GM23248 (cell line): Measurements from ENCODE around the gene SPC25. TPM values are rescaled to one million over a fixed set of nuclear protein-coding genes. Genes with fewer than 3 reads are reported as not detected.

Experiments used
- DNase-seq: peaks from one replicate; pipeline ENCODE4 v3.0.0-alpha.2; 2015
- H2AFZ ChIP-seq: fragments of 200-600 bp; sonication (generic); 2 replicates; pipeline ENCODE4 v1.6.1; 2016; ENCODE audit warnings: antibody characterized with exemption
- H3F3A ChIP-seq: fragments of 200-600 bp; sonication (generic); 2 replicates; pipeline ENCODE4 v1.6.1; 2016; ENCODE audit warnings: mild to moderate bottlenecking, antibody characterized with exemption, mixed run types; ENCODE audit not compliant: insufficient read depth
- H3K27ac ChIP-seq: fragments of 200-600 bp; sonication (generic); 2 replicates; pipeline ENCODE4 v1.5.1; 2016; ENCODE audit warnings: mild to moderate bottlenecking
- H3K27me3 ChIP-seq: fragments of 200-600 bp; sonication (generic); replicated peaks from 2 replicates; pipeline ENCODE4 v1.6.1; 2016; ENCODE audit warnings: mild to moderate bottlenecking; ENCODE audit not compliant: insufficient read depth
- H3K36me3 ChIP-seq: fragments of 200-600 bp; sonication (generic); 2 replicates; pipeline ENCODE4 v1.6.1; 2016; ENCODE audit warnings: low read depth, mild to moderate bottlenecking
- H3K4me1 ChIP-seq: fragments of 200-600 bp; sonication (generic); 2 replicates; pipeline ENCODE4 v1.6.1; 2016; ENCODE audit warnings: mild to moderate bottlenecking; ENCODE audit not compliant: insufficient read depth
- H3K4me2 ChIP-seq: fragments of 200-600 bp; sonication (generic); one replicate; pipeline ENCODE4 v1.6.1; 2016; ENCODE audit warnings: mild to moderate bottlenecking; ENCODE audit not compliant: unreplicated experiment
- H3K4me3 ChIP-seq: fragments of 200-600 bp; sonication (generic); 2 replicates; pipeline ENCODE4 v1.5.1; 2016; ENCODE audit warnings: mild to moderate bottlenecking
- H3K79me2 ChIP-seq: fragments of 200-600 bp; sonication (generic); 2 replicates; pipeline ENCODE4 v1.6.1; 2016; ENCODE audit warnings: mild to moderate bottlenecking; ENCODE audit not compliant: insufficient read depth
- H3K9ac ChIP-seq: fragments of 200-600 bp; sonication (generic); 2 replicates; pipeline ENCODE4 v1.6.1; 2016; ENCODE audit warnings: mild to moderate bottlenecking
- H3K9me2 ChIP-seq: fragments of 200-600 bp; sonication (generic); 2 replicates; pipeline ENCODE4 v1.6.1; 2016; ENCODE audit warnings: mixed run types, mild to moderate bottlenecking, moderate library complexity; ENCODE audit not compliant: insufficient read depth
- H3K9me3 ChIP-seq: fragments of 200-600 bp; sonication (generic); one replicate; pipeline ENCODE4 v1.6.1; 2017; ENCODE audit warnings: low read depth
- H4K20me1 ChIP-seq: fragments of 200-600 bp; sonication (generic); 2 replicates; pipeline ENCODE4 v1.6.0; 2016; ENCODE audit not compliant: insufficient read depth
- EZH2 ChIP-seq: fragments of 200-600 bp; sonication (generic); IDR thresholded peaks from 2 replicates; pipeline ENCODE4 v1.6.1; 2018; ENCODE audit warnings: antibody characterized with exemption, mild to moderate bottlenecking; ENCODE audit not compliant: insufficient read depth, poor library complexity, severe bottlenecking
- EZH2phosphoT487 ChIP-seq: fragments of 200-600 bp; sonication (generic); IDR thresholded peaks from 2 replicates; pipeline ENCODE4 v1.6.1; 2018; ENCODE audit warnings: antibody characterized with exemption, moderate library complexity, mild to moderate bottlenecking, low read depth; ENCODE audit not compliant: insufficient read depth
- WGBS, 2 experiments: methylation state at CpG; one replicate each; pipeline ENCODE4 v1.1.6; 2015 to 2017; ENCODE audit warnings: low lambda C conversion rate in 2 of 2, low coverage in 1 of 2; ENCODE audit errors: missing lambda C conversion rate in 2 of 2; 5-methylcytosine and 5-hydroxymethylcytosine counted together
- in situ Hi-C: fragments of 300-500 bp; cut with MboI; formaldehyde crosslinking; loops from 2 replicates; pipeline ENCODE4 v1.15.0; 2020
- polyA plus RNA-seq: library from polyadenylated mRNA; unstranded; fragments of >200 nt; fragmentation: Nextera tagmentation; extraction: Ambion mirVana; gene quantifications from 2 replicates; pipeline ENCODE4 v1.2.1, GENCODE V29; 2016
- total RNA-seq: library from RNA; depleted of rRNA; stranded (reverse); fragments of >200 nt; shearing (Covaris generic); gene quantifications from 2 replicates; pipeline ENCODE4 v1.2.3, GENCODE V29; 2014

SPC25 gene
- total and polyA plus RNA-seq, 2 experiments from 2014 or later, result 3.7 to 11.8 TPM

DNA sequence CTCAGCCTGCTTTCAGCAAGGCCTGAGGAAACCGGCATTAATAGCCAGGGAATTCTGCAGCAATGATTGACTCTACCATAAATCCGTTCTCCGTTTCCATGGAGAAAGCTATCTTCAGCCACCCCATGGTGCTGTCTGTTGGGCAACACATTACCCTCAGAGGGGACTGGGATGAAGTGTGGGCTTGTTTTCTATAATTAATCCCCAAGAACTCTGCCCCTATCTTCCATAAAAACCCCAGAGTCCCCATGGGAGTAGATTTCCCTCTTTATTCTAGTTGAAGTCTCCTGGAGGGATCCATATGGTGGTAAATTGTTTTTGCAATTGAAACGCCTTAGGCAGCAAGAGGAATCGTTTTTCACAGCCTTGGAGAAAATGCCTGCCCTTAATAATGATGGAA lies 20.1 kb upstream of the SPC25 start:
- H3K27me3 ChIP-seq, result peaks cover 70% of the 10 kb centered on the region
- H3K4me1 ChIP-seq, result no peaks in the 10 kb centered on the region
- H3K9me3 ChIP-seq, result no peaks in the 10 kb centered on the region
- H3K9ac ChIP-seq, result no peak overlapping the region
- no peaks in the 10 kb centered on the region for H3K9me2 ChIP-seq
- no peak for DNase-seq
- H3F3A ChIP-seq, result no peaks in the 10 kb centered on the region
- H2AFZ ChIP-seq, result no peak overlapping the region
- H3K4me3 ChIP-seq, result no peak overlapping the region
- H3K27ac ChIP-seq, result no peak overlapping the region
- in situ Hi-C loops, result loop anchor here (10.0 to 25.0 kb wide), 2 partner anchors 136 to 573 kb away; no protein-coding TSS in a partner anchor
- TF ChIP-seq EZH2phosphoT487 (no peak), EZH2 (no peak)
- WGBS, 2 experiments, result 25 to 33% methylated on average over 5 of the region's 5 CpGs
- H3K79me2 ChIP-seq, result no peaks in the 10 kb centered on the region
- no peaks in the 10 kb centered on the region for H4K20me1 ChIP-seq
- H3K4me2 ChIP-seq, result no peak overlapping the region
- H3K36me3 ChIP-seq, result no peaks in the 10 kb centered on the region

GRCh38 chr2:168907940-168908662 lies 17.9 kb upstream of the SPC25 start:
- DNase-seq, result no peak
- no peak for TF ChIP-seq EZH2
- no peak for TF ChIP-seq EZH2phosphoT487
- Histone ChIP-seq H3K27ac (no peak overlapping the region), H3K4me1 (no peaks in the 10 kb centered on the region), H3K9me3 (no peaks in the 10 kb centered on the region), H4K20me1 (no peaks in the 10 kb centered on the region), H3K9me2 (no peaks in the 10 kb centered on the region), H3K4me3 (no peak overlapping the region), H3K27me3 (peaks cover 69% of the 10 kb centered on the region), H3K9ac (no peak overlapping the region), H3K36me3 (no peaks in the 10 kb centered on the region), H3K79me2 (no peaks in the 10 kb centered on the region), H3F3A (no peaks in the 10 kb centered on the region), H2AFZ (no peak overlapping the region), H3K4me2 (no peak overlapping the region)
- in situ Hi-C loops, result loop anchor here (10.0 to 25.0 kb wide), 2 partner anchors 113 to 571 kb away; no protein-coding TSS in a partner anchor
- WGBS, 2 experiments, result 73% methylated on average over 8 of the region's 8 CpGs

- Histone ChIP-seq H4K20me1 (no peaks in the 10 kb centered on the region), H3K27me3 (peaks cover 38% of the 10 kb centered on the region), H3K36me3 (no peaks in the 10 kb centered on the region), H3K9ac (no peak overlapping the region), H3K9me3 (no peaks in the 10 kb centered on the region), H2AFZ (no peak overlapping the region), H3F3A (no peaks in the 10 kb centered on the region), H3K27ac (no peak overlapping the region), H3K79me2 (no peaks in the 10 kb centered on the region), H3K4me3 (no peak overlapping the region), H3K9me2 (no peaks in the 10 kb centered on the region), H3K4me2 (no peak overlapping the region), H3K4me1 (no peaks in the 10 kb centered on the region)
- no peak for DNase-seq
- WGBS, 2 experiments, result 77 to 81% methylated on average over 3 of the region's 3 CpGs
- in situ Hi-C loops, result loop anchor here (10.0 to 25.0 kb wide), 2 partner anchors 110 to 567 kb away; no protein-coding TSS in a partner anchor
- no peak for TF ChIP-seq EZH2
- TF ChIP-seq EZH2phosphoT487, result no peak
Measured at GRCh38 chr2:168904358-168904757, 14.1 kb upstream of the SPC25 start.

DNA sequence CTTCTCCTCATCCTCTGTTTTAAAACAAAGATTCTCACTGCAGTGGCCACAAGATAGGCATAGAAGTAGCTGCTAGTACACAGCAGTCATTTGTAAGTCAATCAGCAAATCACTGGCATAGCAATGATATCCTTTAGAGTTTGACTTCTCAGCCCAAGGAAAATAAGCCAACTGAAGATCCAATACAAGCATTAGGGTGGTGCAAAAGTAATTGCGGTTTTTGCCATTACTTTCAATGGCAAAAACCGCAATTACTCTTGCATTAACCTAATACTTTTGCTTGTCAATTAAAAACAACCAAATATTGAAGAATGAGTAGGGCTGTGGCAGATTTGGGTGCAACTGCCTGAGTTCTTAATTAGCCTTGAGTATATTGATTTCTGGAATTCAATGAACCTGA lies 13.7 kb upstream of the SPC25 start:
- Histone ChIP-seq H4K20me1 (no peaks in the 10 kb centered on the region), H3K9me2 (no peaks in the 10 kb centered on the region), H2AFZ (no peak overlapping the region), H3K36me3 (no peaks in the 10 kb centered on the region), H3K4me1 (no peaks in the 10 kb centered on the region), H3K4me3 (no peak overlapping the region), H3K4me2 (no peak overlapping the region), H3K9ac (no peak overlapping the region), H3K79me2 (no peaks in the 10 kb centered on the region), H3K27me3 (peaks cover 36% of the 10 kb centered on the region), H3F3A (no peaks in the 10 kb centered on the region), H3K9me3 (no peaks in the 10 kb centered on the region), H3K27ac (no peak overlapping the region)
- no peak for DNase-seq
- no peak for TF ChIP-seq EZH2phosphoT487
- 47 to 57% methylated on average over 2 of the region's 2 CpGs for WGBS, 2 experiments
- in situ Hi-C loops, result loop anchor here (10.0 to 25.0 kb wide), 2 partner anchors 109 to 567 kb away; no protein-coding TSS in a partner anchor
